GM20000 (cell line): Measurements from ENCODE around the gene OXT.
"Not testable (repeated sequence)": the region's sequence is repeated elsewhere in the genome, so short reads cannot be mapped to it uniquely, and the experiment has no call there.

Source experiments
- DNase-seq: peaks from one replicate; pipeline ENCODE4 v3.0.0; 2012; ENCODE audit warnings: low spot score
- TF ChIP-seq, protein P1 (sequence below): IDR thresholded peaks from 2 replicates; pipeline ENCODE4 v1.5.1; 2012; ENCODE audit warnings: mild to moderate bottlenecking, control low read depth; ENCODE audit errors: extremely low read depth, missing control alignments

Gene OXT

GRCh38 chr20:3072530-3073250 lies 1.3 kb downstream of the OXT start:
- DNase-seq, result peak; percentile 1
- TF ChIP-seq, protein P1, sequence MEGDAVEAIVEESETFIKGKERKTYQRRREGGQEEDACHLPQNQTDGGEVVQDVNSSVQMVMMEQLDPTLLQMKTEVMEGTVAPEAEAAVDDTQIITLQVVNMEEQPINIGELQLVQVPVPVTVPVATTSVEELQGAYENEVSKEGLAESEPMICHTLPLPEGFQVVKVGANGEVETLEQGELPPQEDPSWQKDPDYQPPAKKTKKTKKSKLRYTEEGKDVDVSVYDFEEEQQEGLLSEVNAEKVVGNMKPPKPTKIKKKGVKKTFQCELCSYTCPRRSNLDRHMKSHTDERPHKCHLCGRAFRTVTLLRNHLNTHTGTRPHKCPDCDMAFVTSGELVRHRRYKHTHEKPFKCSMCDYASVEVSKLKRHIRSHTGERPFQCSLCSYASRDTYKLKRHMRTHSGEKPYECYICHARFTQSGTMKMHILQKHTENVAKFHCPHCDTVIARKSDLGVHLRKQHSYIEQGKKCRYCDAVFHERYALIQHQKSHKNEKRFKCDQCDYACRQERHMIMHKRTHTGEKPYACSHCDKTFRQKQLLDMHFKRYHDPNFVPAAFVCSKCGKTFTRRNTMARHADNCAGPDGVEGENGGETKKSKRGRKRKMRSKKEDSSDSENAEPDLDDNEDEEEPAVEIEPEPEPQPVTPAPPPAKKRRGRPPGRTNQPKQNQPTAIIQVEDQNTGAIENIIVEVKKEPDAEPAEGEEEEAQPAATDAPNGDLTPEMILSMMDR, result no peak

DNA sequence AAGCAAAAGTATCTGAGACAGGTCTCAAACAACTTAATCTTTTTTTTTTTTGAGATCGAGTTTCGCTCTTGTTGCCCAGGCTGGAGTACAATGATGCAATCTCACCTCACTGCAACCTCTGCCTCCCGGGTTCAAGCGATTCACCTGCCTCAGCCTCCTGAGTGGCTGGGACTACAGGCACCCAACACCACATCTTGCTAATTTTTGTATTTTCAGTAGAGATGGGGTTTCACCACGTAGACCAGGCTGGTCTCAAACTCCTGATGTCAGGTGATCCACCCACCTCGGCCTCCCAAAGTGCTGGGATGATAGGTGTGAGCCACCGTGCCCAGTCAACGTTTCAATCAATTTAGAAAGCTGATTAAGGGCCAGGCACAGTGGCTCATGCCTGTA lies 1.8 kb downstream of the OXT start:
- not testable (repeated sequence) for DNase-seq

- TF ChIP-seq, protein P1, result no peak
- peak; percentile 1 for DNase-seq
These were observed 3.4 kb downstream of the OXT start for GRCh38 chr20:3074812-3075211.

- DNase-seq, result not testable (repeated sequence)
These were observed 3.9 kb downstream of the OXT start for GRCh38 chr20:3075315-3075714.

DNA sequence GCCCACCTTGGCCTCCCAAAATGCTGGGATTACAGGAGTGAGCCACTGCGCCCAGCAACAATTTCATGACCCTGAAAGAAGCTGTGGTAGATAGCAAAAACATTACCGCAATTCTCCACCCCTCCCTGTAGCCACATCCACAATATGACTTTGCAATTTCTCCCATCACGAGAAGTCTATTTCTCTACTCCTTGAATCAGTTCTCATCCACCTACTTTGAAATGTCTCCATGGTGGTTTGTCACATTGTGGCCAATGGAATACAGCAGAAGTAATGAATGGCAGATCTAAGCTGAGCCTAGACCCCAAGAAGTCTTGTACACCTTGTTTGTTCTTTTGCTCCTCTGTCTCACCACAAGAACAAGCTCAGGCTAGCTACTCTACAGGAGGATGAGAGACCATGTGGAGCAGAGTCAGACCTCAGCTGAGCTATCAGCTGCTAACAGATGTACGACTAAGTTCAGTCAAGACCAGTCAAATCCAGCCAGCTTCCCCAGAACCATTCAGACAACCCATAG lies 6.3 kb downstream of the OXT start:
- peak; percentile 8 for DNase-seq

DNA sequence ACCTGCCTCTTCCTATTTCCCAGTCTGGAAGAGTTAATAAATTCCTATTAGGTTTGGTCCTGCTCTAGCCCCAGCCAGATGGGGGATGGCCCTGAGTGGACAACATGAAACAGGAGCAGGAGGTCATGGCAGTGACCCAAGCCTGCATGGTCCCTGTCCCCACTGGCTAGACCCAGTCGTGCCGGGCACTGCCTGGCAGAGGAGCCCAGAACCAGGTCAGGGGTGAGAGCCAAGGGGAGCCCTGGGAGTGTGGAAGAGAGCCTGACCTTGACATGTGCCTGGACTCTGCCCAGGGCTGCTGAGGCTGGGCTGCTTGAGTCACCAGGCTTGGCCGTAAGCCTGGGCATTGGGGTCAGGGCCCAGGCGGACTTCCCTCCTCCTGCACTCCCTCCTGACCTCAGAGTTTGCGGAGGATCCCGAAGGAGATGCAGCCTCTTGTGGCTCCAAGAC lies 9.5 kb downstream of the OXT start:
- no peak for DNase-seq
- TF ChIP-seq, protein P1, result no peak

More for the DNA sequence above, 6.3 kb downstream of the OXT start:
- TF ChIP-seq, protein P1, result no peak

DNA sequence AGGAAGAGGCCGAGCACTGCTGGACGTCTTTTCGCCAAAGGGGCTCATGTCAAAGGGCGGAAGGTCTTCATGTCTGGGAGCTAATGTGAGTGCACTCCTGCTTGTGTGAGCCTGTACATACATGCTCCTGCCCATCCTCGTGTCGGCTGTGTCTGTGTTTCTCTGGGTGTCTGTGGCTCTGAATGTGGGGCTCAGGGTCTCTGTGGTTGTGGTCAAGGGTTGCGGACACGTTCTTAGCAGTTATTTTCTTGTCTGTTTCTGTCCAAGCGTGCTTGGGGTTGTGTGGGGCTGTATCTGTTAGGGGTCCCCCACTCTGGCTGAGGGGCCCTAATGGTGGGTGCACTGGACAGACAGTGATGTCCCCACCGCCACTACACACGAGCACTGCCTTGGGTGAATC lies 10.2 kb downstream of the OXT start:
- TF ChIP-seq, protein P1, result no peak
- DNase-seq, result no peak

- TF ChIP-seq, protein P1, result no peak
- DNase-seq, result no peak
These were observed 11.0 kb downstream of the OXT start for GRCh38 chr20:3082306-3082951.
